NCI-H524 (cell line): ENCODE results near the gene ZNF467.

Experiments used
- DNase-seq, 2 experiments: peaks; one replicate each; lab custom pipeline; 2025; lab: John Stamatoyannopoulos, UW

ZNF467 gene

DNA sequence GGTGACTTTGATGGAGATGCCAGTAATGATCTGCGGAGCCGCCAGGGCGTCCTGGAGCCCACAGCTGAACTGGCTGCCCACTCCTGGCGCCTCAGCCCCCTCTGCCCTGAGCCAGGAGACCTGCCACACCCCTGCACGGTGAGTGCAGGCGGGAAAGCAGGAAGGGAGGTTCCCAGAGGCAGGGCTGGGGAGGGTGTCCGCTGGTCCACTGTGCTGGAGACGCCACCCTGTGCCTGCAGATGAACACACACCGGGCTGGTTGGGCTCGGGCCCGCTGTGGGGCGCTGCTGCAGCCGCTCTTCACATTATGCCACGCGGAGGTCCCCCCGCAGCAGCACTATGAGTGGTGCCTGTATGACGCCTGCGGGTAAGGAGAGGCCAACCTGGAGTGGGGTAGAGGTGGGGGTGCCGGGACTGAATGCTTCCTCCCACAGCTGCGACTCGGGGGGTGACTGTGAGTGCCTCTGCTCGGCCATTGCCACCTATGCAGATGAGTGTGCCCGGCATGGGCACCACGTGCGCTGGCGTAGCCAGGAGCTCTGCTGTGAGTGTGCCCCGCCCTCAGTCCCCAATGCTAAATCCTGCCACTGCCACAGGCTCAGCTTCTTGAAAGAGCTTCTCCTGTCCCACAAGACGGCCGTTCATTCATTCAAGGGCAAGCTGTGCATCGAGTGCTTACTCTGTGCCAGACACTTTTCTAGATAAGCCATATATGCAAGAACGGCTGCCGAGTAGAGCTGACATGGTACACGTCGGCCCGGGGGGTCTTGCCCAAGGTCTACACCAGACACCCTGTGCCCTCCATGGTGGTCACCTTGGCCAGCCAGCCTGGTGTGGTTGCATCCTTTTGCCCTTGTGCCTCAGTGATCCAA is 14.3 kb upstream of the ZNF467 start:
- peak; percentile 50 to 76 for DNase-seq

DNA sequence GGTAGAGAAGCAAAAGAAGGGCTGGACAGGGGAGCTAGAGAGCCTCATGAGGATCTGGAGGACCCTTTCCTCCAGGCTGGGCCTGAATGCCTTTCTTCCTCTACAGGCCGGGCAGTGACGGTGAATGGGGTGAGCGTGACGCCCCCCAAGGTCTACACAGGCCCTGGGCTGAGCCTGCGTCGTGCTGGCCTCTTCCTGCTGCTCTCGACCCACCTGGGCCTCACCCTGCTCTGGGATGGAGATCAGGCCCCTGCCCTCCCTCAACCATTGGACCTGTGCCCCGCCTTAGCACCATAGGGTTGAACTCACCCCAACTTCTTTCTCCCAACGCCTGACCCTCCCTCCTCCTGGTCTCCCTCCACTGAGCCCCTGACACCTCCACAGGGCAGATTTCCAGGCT is 12.6 kb upstream of the ZNF467 start:
- DNase-seq: no peak

DNA sequence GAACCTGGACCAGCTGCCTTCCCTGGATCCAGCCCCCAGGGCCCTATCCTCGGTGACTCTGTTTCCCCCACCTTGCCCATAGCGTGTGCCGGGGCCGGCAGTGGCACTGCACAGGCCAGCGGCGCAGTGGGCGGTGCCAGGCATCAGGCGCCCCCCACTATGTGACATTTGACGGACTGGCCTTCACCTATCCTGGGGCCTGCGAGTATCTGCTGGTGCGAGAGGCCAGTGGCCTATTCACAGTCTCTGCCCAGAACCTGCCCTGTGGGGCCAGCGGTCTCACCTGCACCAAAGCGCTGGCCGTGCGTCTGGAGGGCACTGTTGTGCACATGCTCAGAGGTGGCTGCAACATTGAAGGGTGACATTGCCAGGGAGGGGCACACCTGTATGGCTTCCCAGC is 12.0 kb upstream of the ZNF467 start:
- DNase-seq: no peak

DNA sequence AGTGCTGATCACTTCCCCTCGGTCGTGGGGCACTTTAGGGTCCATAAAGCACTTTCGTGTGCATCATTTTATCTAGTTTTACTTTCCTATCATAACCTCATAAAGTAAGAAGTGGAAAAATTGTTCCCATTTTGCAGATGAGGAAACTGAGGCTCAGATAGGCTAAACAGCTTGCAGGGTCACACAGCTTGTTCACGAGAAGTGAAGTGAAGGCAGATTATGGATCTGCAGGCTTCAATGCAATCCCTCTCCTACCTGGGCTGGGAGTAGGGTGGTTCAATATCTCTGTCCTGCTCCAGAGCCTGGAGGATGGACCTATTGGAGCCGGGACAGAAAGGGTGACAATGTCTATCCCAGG is 10.8 kb upstream of the ZNF467 start:
- DNase-seq: no peak

DNA sequence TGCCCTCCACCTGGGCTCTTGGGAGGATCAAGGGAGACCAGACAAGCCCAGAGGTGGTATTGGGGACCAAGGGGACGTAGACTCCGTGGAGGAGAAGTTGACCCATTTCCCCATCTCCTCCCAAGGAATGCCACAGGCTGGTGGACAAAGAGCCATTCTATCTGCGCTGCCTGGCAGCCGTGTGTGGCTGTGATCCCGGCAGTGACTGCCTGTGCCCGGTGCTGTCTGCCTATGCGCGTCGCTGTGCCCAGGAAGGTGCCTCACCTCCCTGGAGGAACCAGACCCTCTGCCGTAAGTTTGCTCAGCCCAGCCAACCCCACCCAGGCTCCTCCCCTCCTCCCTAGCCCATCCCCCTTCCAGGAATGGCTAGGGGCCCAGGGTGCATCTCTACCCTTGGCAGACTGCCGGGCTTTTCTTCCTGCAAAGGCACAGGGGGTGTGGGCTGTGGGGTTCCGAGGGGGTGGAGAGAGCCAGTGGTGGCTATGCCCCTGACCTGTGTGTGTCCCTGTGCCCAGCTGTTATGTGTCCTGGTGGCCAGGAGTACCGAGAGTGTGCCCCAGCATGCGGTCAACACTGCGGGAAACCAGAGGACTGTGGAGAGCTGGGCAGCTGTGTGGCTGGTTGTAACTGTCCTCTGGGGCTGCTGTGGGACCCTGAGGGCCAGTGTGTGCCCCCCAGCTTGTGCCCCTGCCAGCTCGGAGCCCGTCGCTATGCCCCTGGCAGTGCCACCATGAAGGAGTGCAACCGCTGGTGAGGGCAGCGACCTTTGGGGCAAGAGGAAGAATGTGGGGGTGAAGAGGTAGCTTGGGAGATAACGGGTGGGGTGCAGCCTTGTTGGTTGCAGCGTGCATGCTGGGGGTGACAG is 10.2 kb upstream of the ZNF467 start:
- no peak for DNase-seq

DNA sequence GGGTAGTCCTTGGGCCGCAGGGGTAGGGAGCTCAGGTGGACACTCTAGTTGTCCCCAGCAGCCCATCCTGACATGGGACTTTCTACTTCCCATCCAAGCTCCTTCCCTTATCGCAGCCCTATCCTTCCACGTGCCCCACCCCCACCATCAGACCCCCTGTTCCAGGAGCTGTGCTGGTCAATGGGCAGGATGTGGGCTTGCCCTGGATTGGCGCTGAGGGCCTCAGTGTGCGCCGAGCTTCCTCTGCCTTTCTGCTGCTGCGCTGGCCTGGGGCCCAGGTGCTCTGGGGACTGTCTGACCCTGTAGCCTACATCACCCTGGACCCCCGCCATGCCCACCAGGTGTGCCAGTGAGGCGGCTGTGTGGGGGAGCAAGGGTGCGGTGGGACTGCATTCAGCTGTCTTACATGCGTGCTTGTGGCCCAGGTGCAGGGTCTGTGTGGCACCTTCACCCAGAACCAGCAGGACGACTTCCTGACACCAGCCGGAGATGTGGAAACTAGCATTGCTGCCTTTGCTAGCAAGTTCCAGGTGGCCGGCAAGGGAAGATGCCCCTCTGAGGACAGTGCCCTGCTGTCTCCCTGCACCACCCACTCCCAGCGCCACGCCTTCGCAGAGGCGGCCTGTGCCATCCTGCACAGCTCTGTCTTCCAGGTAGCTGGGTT is 9.4 kb upstream of the ZNF467 start:
- DNase-seq: no peak

DNA sequence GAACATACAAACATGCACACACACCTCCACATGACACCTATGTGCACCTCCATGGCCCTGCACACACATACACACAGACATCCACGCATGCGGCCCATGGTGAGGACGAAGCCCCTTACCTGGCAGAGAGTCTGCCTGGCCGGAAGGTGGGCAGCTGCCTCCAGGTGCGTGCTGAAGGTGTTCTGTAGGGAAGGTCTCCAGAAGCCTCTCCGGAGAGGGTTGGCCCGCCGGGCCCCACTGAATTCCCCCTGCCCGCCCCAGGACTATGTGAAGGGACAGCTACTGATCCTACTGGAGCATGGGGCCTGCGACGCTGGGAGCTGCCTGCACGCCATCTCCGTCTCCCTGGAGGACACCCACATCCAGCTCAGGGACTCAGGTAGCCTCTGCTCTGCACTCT is 8.5 kb upstream of the ZNF467 start:
- DNase-seq: no peak

DNA sequence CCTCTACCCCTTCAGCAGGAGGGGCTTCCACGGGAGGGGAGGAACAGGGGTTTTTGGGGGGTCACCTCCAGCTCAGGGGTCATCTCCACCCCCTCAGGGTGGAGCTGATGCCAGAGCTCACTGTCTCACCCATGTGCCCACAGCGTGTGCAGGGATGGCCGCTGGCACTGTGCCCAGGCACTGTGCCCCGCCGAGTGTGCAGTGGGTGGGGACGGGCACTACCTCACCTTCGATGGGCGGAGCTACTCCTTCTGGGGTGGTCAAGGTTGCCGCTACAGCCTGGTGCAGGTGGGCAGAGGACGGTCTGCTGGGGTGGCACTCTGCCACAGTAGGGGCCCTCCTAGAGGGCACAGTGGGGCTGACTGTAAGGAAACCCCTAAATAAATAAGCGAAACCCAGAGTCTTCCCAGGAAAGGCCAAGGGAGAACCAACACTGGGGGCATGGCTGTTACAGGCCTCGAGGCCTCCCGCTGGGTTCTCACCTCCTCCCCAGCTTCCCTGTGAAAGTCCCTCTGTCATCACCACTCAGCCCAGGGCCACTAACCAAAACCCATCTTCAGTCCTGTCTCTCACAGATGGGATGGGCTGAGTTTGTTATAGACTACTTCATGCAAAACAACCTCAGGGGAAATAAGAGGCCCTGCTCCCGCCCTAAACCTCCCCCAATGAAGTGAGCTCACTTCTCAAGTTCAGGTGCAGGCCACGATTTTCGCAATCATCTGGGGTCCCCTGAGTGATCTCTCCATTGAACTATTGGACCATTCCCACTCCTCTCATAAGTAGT is 7.4 kb upstream of the ZNF467 start:
- DNase-seq: no peak

DNA sequence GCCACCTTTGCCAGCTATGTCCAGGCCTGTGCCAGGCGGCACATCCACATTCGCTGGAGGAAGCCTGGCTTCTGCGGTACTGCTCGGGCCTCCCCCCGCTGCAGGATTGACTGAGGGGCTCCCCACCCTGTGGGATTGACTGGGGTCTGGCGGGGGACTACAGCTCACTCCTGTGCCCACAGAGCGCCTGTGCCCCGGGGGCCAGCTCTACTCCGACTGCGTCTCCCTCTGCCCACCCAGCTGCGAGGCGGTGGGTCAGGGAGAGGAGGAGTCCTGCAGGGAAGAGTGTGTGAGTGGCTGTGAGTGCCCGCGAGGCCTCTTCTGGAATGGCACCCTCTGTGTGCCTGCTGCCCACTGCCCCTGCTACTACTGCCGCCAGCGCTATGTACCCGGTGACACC is 6.7 kb upstream of the ZNF467 start:
- no peak for DNase-seq

DNA sequence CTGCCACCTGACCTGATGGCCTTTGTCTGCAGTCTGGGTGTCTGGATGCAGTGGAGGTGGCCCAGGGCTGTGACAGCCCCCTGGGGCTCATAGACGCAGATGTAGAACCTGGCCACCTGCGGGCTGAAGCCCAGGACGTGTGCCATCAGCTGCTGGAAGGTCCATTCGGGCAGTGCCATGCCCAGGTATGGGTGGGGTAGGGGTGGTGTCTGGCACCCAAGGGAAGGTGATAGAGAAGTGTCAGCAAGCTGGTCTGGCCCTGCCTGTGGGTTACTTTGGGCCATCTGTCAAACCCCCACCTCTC is 6.1 kb upstream of the ZNF467 start:
- no peak for DNase-seq

DNA sequence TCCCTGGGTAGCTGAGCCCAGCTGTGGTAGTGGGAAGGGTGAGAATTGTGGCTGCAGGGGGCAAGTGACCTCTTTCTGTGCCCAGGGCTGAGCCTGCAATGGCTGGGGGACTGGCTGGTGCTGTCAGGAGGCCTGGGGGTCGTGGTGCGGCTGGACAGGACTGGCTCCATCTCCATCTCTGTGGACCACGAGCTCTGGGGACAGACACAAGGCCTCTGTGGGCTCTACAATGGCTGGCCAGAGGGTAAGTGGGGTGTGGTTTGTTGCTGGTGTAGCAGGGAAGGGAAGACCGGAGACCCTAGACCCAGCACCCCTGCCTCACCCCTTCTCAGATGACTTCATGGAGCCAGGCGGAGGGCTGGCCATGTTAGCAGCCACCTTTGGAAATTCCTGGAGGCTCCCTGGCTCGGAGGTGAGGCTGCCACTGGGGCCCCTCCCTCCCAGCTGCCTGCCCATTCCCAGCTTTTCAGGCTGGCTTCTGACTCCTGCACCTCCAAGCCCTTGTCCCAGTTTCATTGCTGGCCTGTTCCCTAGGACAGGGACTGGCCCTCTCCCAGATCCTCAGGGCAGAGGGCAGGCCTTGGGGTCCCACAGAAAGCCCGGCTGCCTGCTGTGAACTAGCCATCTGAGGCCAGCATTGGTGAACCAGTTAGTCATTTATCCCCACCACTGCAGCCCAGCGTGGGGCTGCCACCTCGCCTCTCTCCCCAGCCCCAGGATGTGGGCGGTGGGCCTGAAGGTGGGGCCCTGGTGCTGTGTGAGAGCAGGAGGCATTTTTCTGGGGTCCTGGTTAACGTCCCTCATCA is 5.5 kb upstream of the ZNF467 start:
- no peak for DNase-seq

DNA sequence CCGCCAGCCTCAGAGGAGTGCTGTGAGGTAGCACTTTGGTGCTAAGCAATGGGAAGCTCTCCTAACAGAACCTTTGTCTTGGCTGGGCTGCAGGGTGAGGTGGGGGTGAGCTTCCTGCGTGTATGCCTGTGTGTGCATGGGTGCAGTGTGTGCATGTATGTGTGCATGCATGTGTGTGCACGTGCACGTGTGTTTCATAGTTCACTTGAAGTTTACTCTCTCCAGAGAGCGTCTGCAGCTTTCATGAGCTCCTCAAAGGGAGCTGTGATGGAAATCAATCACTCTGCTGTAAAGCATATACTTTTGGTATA is 4.9 kb upstream of the ZNF467 start:
- DNase-seq: no peak

DNA sequence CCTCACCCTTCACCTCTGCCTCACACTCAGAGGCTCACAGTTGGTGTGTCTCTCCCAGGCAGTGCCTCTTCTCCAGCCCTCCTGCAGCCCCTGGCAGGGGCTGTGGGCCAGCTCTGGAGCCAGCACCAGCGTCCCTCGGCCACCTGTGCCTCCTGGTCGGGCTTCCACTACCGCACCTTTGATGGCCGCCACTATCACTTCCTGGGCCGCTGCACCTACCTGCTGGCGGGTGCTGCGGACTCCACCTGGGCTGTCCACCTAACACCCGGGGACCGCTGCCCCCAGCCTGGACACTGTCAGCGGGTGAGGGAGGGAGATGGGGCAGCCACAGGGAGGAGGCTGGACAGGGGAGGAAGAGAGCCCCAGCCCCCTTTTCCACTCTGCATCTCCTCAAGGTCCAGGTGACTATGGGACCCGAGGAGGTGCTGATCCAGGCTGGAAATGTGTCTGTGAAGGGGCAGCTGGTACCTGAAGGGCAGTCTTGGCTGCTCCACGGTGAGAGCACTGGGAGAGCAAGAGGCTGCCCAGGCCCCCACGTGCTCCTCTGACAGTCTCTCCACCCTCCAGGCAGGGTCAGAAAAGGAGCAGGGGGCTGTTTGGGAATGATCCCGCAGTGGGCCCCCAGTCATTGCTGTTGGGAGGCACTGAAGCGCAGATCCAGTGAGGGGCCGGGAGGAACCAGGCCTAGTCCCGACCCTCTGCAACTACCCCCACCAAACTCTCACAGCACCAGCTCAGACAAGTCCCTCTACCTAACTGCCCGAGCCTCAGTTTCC is 4.4 kb upstream of the ZNF467 start:
- DNase-seq: no peak

DNA sequence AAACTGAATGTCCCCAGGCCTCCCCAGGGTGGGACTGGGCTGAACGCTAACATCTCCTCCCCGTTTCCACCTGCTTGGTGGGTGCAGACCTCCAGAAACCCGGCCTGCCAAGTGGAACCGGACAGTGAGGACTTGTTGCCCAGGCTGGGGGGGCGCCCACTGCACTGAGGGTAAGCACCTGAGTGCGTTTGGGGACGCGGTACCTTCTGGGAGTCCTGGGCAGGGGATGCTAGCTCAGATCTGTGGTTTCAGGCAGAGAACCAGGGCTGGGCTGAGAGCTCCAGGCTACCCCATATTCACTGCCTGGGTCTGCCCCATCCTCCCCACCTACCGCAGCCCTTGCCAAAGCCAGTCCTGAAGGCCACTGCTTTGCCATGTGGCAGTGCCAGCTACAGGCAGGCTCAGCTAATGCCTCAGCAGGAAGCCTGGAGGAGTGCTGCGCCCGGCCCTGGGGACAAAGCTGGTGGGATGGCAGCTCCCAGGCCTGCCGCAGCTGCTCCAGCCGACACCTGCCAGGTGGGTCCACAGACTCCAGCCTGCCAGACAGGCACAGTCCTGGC is 3.5 kb upstream of the ZNF467 start:
- no peak for DNase-seq

DNA sequence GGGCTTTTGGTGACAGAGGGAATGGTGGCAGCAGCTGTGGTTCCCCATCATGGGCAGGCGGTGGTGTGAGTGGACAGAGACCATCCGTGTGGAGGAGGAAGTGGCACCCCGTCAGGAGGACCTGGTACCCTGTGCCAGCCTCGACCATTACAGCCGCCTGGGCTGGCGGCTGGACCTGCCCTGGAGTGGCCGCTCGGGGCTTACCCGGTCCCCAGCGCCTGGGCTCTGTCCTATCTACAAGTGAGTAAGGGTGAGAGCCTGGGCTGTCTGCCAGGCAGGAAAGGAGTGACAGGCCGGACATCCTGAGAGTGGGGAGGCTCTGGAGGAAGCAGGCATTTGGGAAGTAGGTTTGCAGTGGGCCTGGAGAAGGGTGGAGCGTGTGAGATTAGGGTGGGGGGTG is 2.9 kb upstream of the ZNF467 start:
- no peak for DNase-seq

DNA sequence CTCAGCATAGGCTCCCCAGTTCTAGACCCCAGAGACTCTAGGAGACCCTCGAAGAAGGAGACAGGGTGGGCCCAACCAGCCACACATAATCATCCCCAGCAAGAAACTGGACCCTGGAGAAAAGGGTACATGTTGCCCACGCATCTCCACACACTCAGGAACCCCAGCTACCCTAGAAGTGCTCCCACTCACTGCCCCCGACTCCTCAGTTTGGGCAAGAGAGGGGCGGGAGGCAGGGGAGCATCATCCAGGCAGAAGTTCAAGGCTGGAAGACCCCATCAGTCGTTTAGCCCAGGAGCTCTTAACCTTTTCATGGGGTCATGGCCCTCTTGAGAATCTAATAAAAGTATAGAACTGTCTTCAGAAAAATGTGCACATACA is 1.8 kb upstream of the ZNF467 start:
- no peak for DNase-seq

DNA sequence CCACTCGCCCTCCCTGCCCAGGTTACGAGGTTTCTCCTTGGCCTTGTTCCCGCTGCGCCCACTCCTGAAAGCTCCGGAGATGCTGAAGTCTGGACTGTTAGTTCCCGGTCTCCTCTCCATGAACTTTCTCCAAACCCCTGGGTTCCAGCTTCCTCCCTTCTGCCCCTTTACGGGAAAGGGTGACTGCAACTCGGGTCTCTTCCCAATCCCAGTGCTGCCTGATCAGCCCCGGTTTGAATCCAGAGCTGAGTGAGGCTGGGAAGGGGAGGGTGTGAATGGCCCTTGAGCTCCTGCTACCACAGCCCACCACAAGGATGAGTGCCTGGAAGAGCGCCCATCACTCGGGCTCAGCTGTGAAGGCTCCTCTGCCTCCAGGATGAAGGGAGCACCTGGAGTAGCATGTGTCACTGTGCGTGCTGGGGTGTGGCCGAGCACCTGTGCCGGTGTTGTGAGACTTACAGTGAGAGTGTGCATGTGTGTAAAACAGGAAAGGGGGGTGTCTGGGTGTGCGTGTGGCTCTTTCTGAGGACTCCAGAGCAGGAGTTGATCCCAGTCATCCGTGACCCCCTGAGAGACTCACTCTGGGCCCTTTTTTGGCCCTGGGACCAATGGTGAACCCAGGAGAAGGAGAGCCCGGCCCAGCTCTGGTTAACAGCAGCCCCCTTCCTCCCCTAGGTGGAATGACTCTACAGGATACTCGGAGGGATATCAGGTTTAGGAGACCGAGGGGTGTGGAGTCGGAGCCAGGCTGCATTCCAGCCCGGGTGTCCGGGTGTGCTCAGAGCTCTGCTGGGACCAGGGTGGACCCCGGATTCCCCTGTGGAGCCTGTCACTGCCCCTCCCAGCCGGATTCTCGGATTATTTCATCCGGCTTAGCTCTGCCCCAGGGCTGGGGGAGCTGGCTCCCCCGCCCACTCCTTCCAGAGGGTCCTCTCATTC is 1.1 kb upstream of the ZNF467 start:
- peak in 1 of 2 experiments; percentile 34 for DNase-seq

DNA sequence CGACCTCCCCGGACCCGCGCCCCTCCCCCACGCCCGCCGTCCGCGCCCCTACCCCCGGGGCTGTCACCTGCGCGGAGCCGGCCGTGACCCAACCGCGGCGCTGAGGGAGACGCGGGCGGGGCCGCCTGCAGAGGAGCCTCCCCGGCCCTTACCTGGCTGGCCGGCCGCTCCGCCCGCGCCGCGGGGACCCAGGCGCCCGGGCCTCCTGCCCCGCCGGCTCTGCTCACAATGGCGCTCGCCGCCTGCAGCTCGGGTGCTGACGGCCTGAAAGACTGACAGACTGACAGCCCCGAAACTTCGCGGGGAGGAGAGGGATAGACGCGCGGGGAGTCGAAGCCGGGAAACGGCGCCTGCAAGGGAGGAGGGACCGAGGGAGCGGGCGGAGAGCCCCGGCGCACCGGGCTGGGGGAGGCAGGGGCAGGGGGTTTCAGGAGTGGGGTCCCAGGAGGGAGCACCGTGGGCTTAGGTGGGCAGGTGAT is 393 bp downstream of the ZNF467 start:
- no peak for DNase-seq
